Activated T-cell treated with anti-CD3 and anti-CD28 coated beads, Interleukin-2, amount 50 U/mL, for 24 hours (primary cell): ENCODE measurements around the gene SLC7A6OS.

Experiments used
- DNase-seq: peaks from one replicate; pipeline ENCODE4 v3.0.0-alpha.2; 2020
- H3K27ac Mint-ChIP-seq: 2 replicates; pipeline ENCODE4 v1.8.0; 2020; ENCODE audit warnings: mild to moderate bottlenecking, mixed read lengths
- H3K27me3 Mint-ChIP-seq: 2 replicates; pipeline ENCODE4 v1.8.0; 2020; ENCODE audit warnings: mixed read lengths
- H3K36me3 Mint-ChIP-seq: 2 replicates; pipeline ENCODE4 v1.8.0; 2020; ENCODE audit warnings: low read depth, mixed read lengths
- H3K4me1 Mint-ChIP-seq: 2 replicates; pipeline ENCODE4 v1.8.0; 2020; ENCODE audit warnings: low read depth, mixed read lengths
- H3K4me3 Mint-ChIP-seq: 2 replicates; pipeline ENCODE4 v1.8.0; 2020; ENCODE audit warnings: mild to moderate bottlenecking, moderate library complexity, mixed read lengths
- H3K9me3 Mint-ChIP-seq: 2 replicates; pipeline ENCODE4 v1.8.0; 2020; ENCODE audit warnings: mixed read lengths

SLC7A6OS gene

DNA sequence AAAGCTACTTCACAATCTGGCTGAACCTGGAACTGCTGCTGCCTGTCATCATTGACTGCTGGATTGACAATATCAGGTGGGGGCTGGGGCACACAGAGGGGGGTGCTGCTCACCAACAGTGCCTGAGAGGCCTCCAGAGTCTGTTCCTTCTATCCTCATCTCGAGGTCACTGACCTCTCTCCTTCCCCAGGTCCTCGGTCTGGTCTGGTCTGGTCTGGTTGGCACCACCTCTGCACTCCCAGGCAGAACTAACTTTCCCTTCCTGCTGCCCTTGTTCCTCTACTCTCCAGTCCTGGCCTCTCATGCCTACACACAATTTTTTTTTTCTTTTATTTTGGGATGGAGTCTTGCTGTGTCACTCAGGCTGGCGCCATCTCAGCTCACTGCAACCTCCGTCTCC is 61.4 kb downstream of the SLC7A6OS start:
- Mint-ChIP-seq H3K9me3 (no peaks in the 10 kb centered on the region), H3K36me3 (peaks cover 33% of the 10 kb centered on the region), H3K27ac (no peak overlapping the region), H3K4me1 (peaks cover 23% of the 10 kb centered on the region), H3K27me3 (no peaks in the 10 kb centered on the region), H3K4me3 (no peak overlapping the region)
- no peak for DNase-seq
